Measurements from ENCODE around the gene SLC26A5.

GRCh38 chr7:103474956-103475355 is 28.9 kb upstream of the SLC26A5 start:
- TF ChIP-seq EZH2phosphoT487 (conservative IDR thresholded peaks at IDR 0.05; ENCODE audit: low read length) (no peak), CTCF (IDR thresholded peaks at IDR 0.05; ENCODE audit: insufficient read depth, low read length, poor library complexity, severe bottlenecking) (no peak)
